ENCODE results near the gene PLCB1. TPM values are rescaled to one million over a fixed set of nuclear protein-coding genes. Genes with fewer than 3 reads are reported as not detected.

PLCB1 gene
- total and polyA plus RNA-seq, 10 of the 15 experiments (the other 5 are each of a cell fraction or from before 2014, with no cell fraction given): 0.05 to 5.3 (median 0.17) TPM; not detected in 1

DNA sequence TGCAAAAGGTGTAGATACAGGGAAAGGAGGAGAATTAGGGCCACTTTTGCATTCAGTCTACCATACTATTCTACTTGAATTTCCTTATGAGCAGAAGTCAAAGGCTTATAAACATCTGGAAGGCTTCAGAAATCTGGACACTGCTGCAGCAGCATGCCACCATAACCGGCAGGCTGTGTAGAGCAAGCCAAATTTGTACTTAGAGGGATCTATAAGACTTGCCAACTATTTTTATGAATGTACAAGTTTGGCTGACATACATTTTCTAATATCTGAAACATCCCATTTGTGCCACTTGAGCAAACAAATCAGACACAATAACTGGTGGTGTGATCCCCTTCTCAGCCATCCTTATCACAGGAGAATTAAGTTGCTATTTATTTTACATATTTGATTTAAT, 14.0 kb upstream of the PLCB1 start (continued):
- TF ChIP-seq, protein P1, sequence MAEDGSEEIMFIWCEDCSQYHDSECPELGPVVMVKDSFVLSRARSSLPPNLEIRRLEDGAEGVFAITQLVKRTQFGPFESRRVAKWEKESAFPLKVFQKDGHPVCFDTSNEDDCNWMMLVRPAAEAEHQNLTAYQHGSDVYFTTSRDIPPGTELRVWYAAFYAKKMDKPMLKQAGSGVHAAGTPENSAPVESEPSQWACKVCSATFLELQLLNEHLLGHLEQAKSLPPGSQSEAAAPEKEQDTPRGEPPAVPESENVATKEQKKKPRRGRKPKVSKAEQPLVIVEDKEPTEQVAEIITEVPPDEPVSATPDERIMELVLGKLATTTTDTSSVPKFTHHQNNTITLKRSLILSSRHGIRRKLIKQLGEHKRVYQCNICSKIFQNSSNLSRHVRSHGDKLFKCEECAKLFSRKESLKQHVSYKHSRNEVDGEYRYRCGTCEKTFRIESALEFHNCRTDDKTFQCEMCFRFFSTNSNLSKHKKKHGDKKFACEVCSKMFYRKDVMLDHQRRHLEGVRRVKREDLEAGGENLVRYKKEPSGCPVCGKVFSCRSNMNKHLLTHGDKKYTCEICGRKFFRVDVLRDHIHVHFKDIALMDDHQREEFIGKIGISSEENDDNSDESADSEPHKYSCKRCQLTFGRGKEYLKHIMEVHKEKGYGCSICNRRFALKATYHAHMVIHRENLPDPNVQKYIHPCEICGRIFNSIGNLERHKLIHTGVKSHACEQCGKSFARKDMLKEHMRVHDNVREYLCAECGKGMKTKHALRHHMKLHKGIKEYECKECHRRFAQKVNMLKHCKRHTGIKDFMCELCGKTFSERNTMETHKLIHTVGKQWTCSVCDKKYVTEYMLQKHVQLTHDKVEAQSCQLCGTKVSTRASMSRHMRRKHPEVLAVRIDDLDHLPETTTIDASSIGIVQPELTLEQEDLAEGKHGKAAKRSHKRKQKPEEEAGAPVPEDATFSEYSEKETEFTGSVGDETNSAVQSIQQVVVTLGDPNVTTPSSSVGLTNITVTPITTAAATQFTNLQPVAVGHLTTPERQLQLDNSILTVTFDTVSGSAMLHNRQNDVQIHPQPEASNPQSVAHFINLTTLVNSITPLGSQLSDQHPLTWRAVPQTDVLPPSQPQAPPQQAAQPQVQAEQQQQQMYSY (CRISPR knock-in tag; IDR thresholded peaks at IDR 0.05): no peak
- TF ChIP-seq TCF12 (IDR thresholded peaks at IDR 0.05; ENCODE audit: low read depth, low read length): no peak

DNA sequence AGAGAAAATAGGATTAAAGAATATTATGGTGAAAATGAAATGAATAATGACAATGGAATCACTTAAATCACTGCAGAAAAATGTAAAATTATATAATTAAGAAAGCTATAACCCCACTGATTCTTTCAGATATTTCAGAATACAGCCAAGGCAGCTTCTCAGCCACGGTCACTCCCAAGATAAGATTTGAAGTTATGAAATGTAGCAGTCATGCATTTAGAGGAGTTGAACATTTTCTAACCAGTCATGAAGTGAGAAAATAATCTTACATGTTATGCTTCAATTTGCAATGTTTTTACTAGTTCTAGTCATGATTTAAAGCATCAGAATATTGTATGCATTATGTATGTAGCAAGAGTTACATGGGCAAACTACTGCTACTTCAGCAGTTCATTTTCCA, 13.3 kb upstream of the PLCB1 start:
- H3K27me3 ChIP-seq (replicated peaks in 1 of 2; ENCODE audit: control insufficient read depth in 2 of 2, insufficient read depth in 2 of 2, low read length in 1 of 2): no peaks in the 10 kb centered on the region
- CTCF ChIA-PET: interaction anchor here (0.8 kb wide), 1 partner anchor 13 kb away, joined by 3 read pairs; the partner anchor contains the start of gene PLCB1

More for the DNA sequence above, 13.3 kb upstream of the PLCB1 start:
- no TSS peak for BruUV-seq (replicated peaks)
- SMC1A ChIA-PET (ENCODE audit: uncharacterized antibody, unreplicated experiment): no interaction called here
- no peak overlapping the region for H3K9ac ChIP-seq (ENCODE audit: control insufficient read depth, insufficient read depth, low read length)
- ATAC-seq: no peak
- no peak overlapping the region for H3K4me3 ChIP-seq
- in situ Hi-C loops (cut with MboI): no loop called here
- H3K79me2 ChIP-seq (ENCODE audit: control insufficient read depth, insufficient read depth, low read length): no peaks in the 10 kb centered on the region
- WGBS (ENCODE audit: insufficient coverage, insufficient replicate concordance, low lambda C conversion rate, missing lambda C conversion rate): 17% methylated on average over 1 of the region's 1 CpG
- intact Hi-C loops (cut with micrococcal nuclease; ENCODE audit: unreplicated experiment): no loop called here
- POLR2A ChIA-PET: no interaction called here
- H2AFZ ChIP-seq (ENCODE audit: control insufficient read depth, low read depth, low read length): no peak overlapping the region
- no peaks in the 10 kb centered on the region for H3K9me3 ChIP-seq (replicated peaks; ENCODE audit: control insufficient read depth, insufficient read depth, low read length)
- H3K4me1 ChIP-seq (ENCODE audit: control insufficient read depth, insufficient read depth, low read length): no peaks in the 10 kb centered on the region
- RAD21 ChIA-PET (ENCODE audit: unreplicated experiment): no interaction called here
- TF ChIP-seq NR2C2 (IDR thresholded peaks at IDR 0.05; ENCODE audit: borderline replicate concordance, control insufficient read depth, insufficient read length, low read depth) (no peak), TCF3 (IDR thresholded peaks at IDR 0.05; ENCODE audit: borderline replicate concordance, insufficient read depth, low read depth, low read length) (no peak), NBN (IDR thresholded peaks at IDR 0.05) (no peak), POLR2AphosphoS5 (IDR thresholded peaks at IDR 0.05; ENCODE audit: low read length) (no peak), STAT1 (conservative IDR thresholded peaks at IDR 0.05) (no peak), TAF1 (IDR thresholded peaks at IDR 0.05; ENCODE audit: borderline replicate concordance, low read depth, low read length) (no peak), ELK1 (IDR thresholded peaks at IDR 0.05; ENCODE audit: low read depth, low read length) (no peak), E2F4 (IDR thresholded peaks at IDR 0.05; ENCODE audit: low read depth, low read length) (no peak), EZH2 (IDR thresholded peaks at IDR 0.05; ENCODE audit: borderline replicate concordance, control insufficient read depth, low read depth, low read length) (no peak), ATF7 (IDR thresholded peaks at IDR 0.05; ENCODE audit: low read depth) (no peak), CREB1 (IDR thresholded peaks at IDR 0.05; ENCODE audit: low read depth) (no peak)
- TF ChIP-seq, protein P2, sequence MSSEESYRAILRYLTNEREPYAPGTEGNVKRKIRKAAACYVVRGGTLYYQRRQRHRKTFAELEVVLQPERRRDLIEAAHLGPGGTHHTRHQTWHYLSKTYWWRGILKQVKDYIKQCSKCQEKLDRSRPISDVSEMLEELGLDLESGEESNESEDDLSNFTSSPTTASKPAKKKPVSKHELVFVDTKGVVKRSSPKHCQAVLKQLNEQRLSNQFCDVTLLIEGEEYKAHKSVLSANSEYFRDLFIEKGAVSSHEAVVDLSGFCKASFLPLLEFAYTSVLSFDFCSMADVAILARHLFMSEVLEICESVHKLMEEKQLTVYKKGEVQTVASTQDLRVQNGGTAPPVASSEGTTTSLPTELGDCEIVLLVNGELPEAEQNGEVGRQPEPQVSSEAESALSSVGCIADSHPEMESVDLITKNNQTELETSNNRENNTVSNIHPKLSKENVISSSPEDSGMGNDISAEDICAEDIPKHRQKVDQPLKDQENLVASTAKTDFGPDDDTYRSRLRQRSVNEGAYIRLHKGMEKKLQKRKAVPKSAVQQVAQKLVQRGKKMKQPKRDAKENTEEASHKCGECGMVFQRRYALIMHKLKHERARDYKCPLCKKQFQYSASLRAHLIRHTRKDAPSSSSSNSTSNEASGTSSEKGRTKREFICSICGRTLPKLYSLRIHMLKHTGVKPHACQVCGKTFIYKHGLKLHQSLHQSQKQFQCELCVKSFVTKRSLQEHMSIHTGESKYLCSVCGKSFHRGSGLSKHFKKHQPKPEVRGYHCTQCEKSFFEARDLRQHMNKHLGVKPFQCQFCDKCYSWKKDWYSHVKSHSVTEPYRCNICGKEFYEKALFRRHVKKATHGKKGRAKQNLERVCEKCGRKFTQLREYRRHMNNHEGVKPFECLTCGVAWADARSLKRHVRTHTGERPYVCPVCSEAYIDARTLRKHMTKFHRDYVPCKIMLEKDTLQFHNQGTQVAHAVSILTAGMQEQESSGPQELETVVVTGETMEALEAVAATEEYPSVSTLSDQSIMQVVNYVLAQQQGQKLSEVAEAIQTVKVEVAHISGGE (CRISPR knock-in tag; IDR thresholded peaks at IDR 0.05): no peak
- DNase-seq (ENCODE audit: low read depth, low spot score): no peak
- no peak for FAIRE-seq
- no peak overlapping the region for H3K27ac ChIP-seq (ENCODE audit: control insufficient read depth, insufficient read depth)
- no peaks in the 10 kb centered on the region for H3K36me3 ChIP-seq (ENCODE audit: control insufficient read depth in 2 of 2, insufficient read depth in 2 of 2, low read length in 1 of 2)
- no peaks in the 10 kb centered on the region for H4K20me1 ChIP-seq (ENCODE audit: control insufficient read depth, insufficient read depth)
- no peak overlapping the region for H3K4me2 ChIP-seq (ENCODE audit: control insufficient read depth, insufficient read depth)
